Posterior cingulate gyrus (tissue), 11 donors: ENCODE measurements around the gene LAMC3.

Experiments
- DNase-seq, 10 donors: peaks; one replicate each; pipeline versions ENCODE4 v3.0.0 to v3.0.0-alpha.2; 2020 to 2021; ENCODE audit warnings: mixed read lengths in 3 of 10
- intact Hi-C: fragments of 100-400 bp; cut with DNase I; formaldehyde crosslinking; loops from one replicate; pipeline ENCODE4 v1.15.1; 2023

LAMC3 gene

GRCh38 chr9:131006601-131007000, 2.4 kb upstream of the LAMC3 start:
- DNase-seq: peak in 2 of 10 donors; percentile 2 to 7
- intact Hi-C loops: no loop called here

- peak in 3 of 10 donors; percentile 20 to 53 (median 51) for DNase-seq
- intact Hi-C loops: no loop called here
Observed at GRCh38 chr9:131008086-131008485, 888 bp upstream of the LAMC3 start.

GRCh38 chr9:131008563-131008908, 438 bp upstream of the LAMC3 start:
- intact Hi-C loops: no loop called here
- DNase-seq: peak in 1 of 10 donors; percentile 27

- peak in 2 of 10 donors; percentile 33 to 75 for DNase-seq
- intact Hi-C loops: no loop called here
Observed at GRCh38 chr9:131010482-131011273, 1.7 kb downstream of the LAMC3 start.

GRCh38 chr9:131011274-131012022, 2.5 kb downstream of the LAMC3 start:
- intact Hi-C loops: no loop called here
- DNase-seq: peak in 2 of 10 donors; percentile 33 to 41

- no peak for DNase-seq
- intact Hi-C loops: no loop called here
Observed at GRCh38 chr9:131012023-131012334, 3.0 kb downstream of the LAMC3 start.

- DNase-seq: peak in 2 of 10 donors; percentile 39 to 74
- intact Hi-C loops: no loop called here
Observed at GRCh38 chr9:131012396-131012917, 3.5 kb downstream of the LAMC3 start.

GRCh38 chr9:131013015-131013755, 4.2 kb downstream of the LAMC3 start:
- peak in 1 of 10 donors; percentile 67 for DNase-seq
- intact Hi-C loops: no loop called here

GRCh38 chr9:131013771-131014676, 5.0 kb downstream of the LAMC3 start:
- intact Hi-C loops: no loop called here
- no peak for DNase-seq

GRCh38 chr9:131015112-131015511, 6.1 kb downstream of the LAMC3 start:
- DNase-seq: no peak
- intact Hi-C loops: no loop called here

GRCh38 chr9:131015876-131016397, 7.0 kb downstream of the LAMC3 start:
- no peak for DNase-seq
- intact Hi-C loops: no loop called here

- no peak for DNase-seq
- intact Hi-C loops: no loop called here
Observed at GRCh38 chr9:131017067-131017466, 8.1 kb downstream of the LAMC3 start.

GRCh38 chr9:131018621-131019020, 9.6 kb downstream of the LAMC3 start:
- intact Hi-C loops: no loop called here
- peak in 2 of 10 donors; percentile 37 to 58 for DNase-seq

- peak in 3 of 10 donors; percentile 39 to 77 (median 72) for DNase-seq
- intact Hi-C loops: no loop called here
Observed at GRCh38 chr9:131019388-131020239, 10.6 kb downstream of the LAMC3 start.

- no peak for DNase-seq
- intact Hi-C loops: no loop called here
Observed at GRCh38 chr9:131020388-131020787, 11.4 kb downstream of the LAMC3 start.

GRCh38 chr9:131020862-131021261, 11.9 kb downstream of the LAMC3 start:
- intact Hi-C loops: no loop called here
- peak in 1 of 10 donors; percentile 0 for DNase-seq

- intact Hi-C loops: no loop called here
- peak in 3 of 10 donors; percentile 10 to 73 (median 38) for DNase-seq
Observed at GRCh38 chr9:131021785-131022184, 12.8 kb downstream of the LAMC3 start.

- peak in 2 of 10 donors; percentile 27 to 68 for DNase-seq
Observed at GRCh38 chr9:131024978-131025868, 16.2 kb downstream of the LAMC3 start.

More at GRCh38 chr9:131024978-131025868, 16.2 kb downstream of the LAMC3 start:
- intact Hi-C loops: no loop called here
